ENCODE data around the gene BSN.

BSN gene

DNA sequence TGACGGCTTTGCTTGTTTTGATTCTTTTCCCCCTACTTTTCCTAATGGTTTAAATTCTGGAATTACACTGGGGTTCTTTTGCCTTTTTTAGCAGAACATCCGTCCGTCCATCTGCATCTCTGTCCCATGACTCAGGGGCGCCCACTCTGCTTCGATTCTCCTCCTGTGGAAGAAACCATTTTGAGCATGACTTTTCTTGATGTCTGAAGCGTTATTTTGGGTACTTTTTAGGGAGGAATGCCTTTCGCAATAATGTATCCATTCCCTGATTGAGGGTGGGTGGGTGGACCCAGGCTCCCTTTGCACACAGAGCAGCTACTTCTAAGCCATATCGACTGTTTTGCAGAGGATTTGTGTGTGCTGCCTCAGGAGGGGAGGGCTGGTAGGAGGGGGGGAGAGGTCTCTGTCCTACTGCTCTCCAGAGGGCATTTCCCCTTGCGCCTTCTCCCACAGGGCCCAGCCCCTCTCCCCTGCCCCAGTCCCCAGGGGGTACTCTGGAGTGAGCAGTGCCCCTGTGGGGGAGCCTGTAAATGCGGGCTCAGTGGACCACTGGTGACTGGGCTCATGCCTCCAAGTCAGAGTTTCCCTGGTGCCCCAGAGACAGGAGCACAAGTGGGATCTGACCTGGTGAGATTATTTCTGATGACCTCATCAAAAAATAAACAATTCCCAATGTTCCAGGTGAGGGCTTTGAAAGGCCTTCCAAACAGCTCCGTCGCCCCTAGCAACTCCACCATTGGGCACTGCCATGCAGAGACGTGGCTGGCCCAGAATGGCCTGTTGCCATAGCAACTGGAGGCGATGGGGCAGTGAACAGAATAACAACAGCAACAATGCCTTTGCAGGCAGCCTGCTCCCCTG lies 19.5 kb upstream of the BSN start:
- H3K9me3 ChIP-seq (ENCODE audit: control insufficient read depth in 2 of 2, low read length in 2 of 2), result no peaks in the 10 kb centered on the region
- H3K4me1 ChIP-seq (ENCODE audit: control insufficient read depth in 2 of 2, insufficient read depth in 2 of 2, low read length in 2 of 2), result peaks cover 3% of the 10 kb centered on the region in 2 donors
- no peak overlapping the region for H3K27ac ChIP-seq (ENCODE audit: low read depth in 2 of 2, low read length in 2 of 2)
- peaks cover 29 to 32% of the 10 kb centered on the region in 2 donors for H3K36me3 ChIP-seq (ENCODE audit: control insufficient read depth in 2 of 2, insufficient read depth in 2 of 2, low read length in 2 of 2)
- H3K4me3 ChIP-seq (ENCODE audit: low read length in 2 of 2), result no peak overlapping the region
- H3K27me3 ChIP-seq (ENCODE audit: control insufficient read depth in 2 of 2, insufficient read depth in 2 of 2, low read length in 2 of 2), result no peaks in the 10 kb centered on the region
- no peak overlapping the region for H3K9ac ChIP-seq (ENCODE audit: low read depth in 1 of 2, low read length in 2 of 2)

GRCh38 chr3:49535971-49536874 lies 18.1 kb upstream of the BSN start:
- peaks cover 8% of the 10 kb centered on the region in 2 donors for H3K4me1 ChIP-seq (ENCODE audit: control insufficient read depth in 2 of 2, insufficient read depth in 2 of 2, low read length in 2 of 2)
- peaks cover 20 to 23% of the 10 kb centered on the region in 2 donors for H3K36me3 ChIP-seq (ENCODE audit: control insufficient read depth in 2 of 2, insufficient read depth in 2 of 2, low read length in 2 of 2)
- no peaks in the 10 kb centered on the region for H3K27me3 ChIP-seq (ENCODE audit: control insufficient read depth in 2 of 2, insufficient read depth in 2 of 2, low read length in 2 of 2)
- no peaks in the 10 kb centered on the region for H3K9me3 ChIP-seq (ENCODE audit: control insufficient read depth in 2 of 2, low read length in 2 of 2)
- no peak overlapping the region for H3K27ac ChIP-seq (ENCODE audit: low read depth in 2 of 2, low read length in 2 of 2)
- no peak overlapping the region for H3K4me3 ChIP-seq (ENCODE audit: low read length in 2 of 2)
- H3K9ac ChIP-seq (ENCODE audit: low read depth in 1 of 2, low read length in 2 of 2), result no peak overlapping the region

GRCh38 chr3:49536875-49537533 lies 17.3 kb upstream of the BSN start:
- peaks cover 12 to 15% of the 10 kb centered on the region in 2 donors for H3K36me3 ChIP-seq (ENCODE audit: control insufficient read depth in 2 of 2, insufficient read depth in 2 of 2, low read length in 2 of 2)
- peaks cover 8% of the 10 kb centered on the region in 2 donors for H3K4me1 ChIP-seq (ENCODE audit: control insufficient read depth in 2 of 2, insufficient read depth in 2 of 2, low read length in 2 of 2)
- H3K9ac ChIP-seq (ENCODE audit: low read depth in 1 of 2, low read length in 2 of 2), result no peak overlapping the region

DNA sequence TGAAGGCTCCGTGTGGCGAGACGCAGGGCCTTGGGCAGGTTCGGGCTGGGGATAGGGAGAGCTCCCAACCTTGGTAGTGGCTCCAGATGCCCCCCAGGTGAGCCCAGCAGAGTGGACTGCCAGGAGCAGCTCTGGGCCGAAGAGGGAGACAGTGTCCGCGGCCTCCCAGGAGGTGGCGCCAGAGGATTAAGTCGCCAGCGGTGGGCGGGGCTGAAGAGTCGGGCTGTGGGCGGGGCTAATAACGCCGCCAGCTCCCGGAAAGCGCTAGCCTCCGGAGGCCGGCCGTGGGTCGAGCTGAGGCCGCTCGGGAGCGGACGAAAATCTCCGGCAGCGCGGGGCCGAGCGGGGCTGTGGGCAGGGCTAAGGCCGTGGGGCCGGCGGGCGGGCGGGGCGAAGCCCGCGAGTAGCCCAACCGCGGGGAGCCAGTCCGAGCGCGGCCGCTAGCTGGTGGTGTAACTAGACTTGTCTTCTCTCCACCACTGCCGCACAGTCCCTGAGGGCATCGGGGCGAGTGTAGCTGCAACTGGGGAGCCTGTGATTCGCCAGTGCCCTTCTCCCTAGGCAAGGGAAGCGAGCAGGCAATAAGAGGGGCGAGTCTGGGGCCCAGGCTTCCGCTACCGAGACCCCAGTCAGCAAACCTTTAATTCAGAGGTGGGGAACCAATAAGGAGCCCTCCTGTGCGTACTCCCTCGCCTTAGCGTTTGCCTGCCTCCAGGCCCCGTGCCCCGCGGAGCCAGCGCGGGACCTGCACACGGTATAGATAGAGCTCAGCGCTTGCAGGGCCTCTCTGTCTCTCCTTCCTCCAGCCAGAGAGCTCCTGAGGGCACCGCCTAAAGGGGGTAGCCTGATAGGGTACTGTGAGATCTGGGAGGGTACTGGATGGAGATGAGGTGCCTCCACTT lies 14.4 kb upstream of the BSN start:
- no peaks in the 10 kb centered on the region for H3K9me3 ChIP-seq (ENCODE audit: control insufficient read depth in 2 of 2, low read length in 2 of 2)
- H3K4me1 ChIP-seq (ENCODE audit: control insufficient read depth in 2 of 2, insufficient read depth in 2 of 2, low read length in 2 of 2), result peaks cover 8% of the 10 kb centered on the region in 2 donors
- H3K36me3 ChIP-seq (ENCODE audit: control insufficient read depth in 2 of 2, insufficient read depth in 2 of 2, low read length in 2 of 2), result no peaks in the 10 kb centered on the region
- peak overlapping the region; percentile 52 to 68 for H3K9ac ChIP-seq (ENCODE audit: low read depth in 1 of 2, low read length in 2 of 2)
- H3K4me3 ChIP-seq (ENCODE audit: low read length in 2 of 2), result peak overlapping the region; percentile 59 to 79
- peak overlapping the region; percentile 41 to 75 for H3K27ac ChIP-seq (ENCODE audit: low read depth in 2 of 2, low read length in 2 of 2)
- peaks cover 0 to 4% of the 10 kb centered on the region in 2 donors for H3K27me3 ChIP-seq (ENCODE audit: control insufficient read depth in 2 of 2, insufficient read depth in 2 of 2, low read length in 2 of 2)

More at GRCh38 chr3:49536875-49537533, 17.3 kb upstream of the BSN start:
- H3K27ac ChIP-seq (ENCODE audit: low read depth in 2 of 2, low read length in 2 of 2), result no peak overlapping the region
- no peak overlapping the region for H3K4me3 ChIP-seq (ENCODE audit: low read length in 2 of 2)
- no peaks in the 10 kb centered on the region for H3K9me3 ChIP-seq (ENCODE audit: control insufficient read depth in 2 of 2, low read length in 2 of 2)
- H3K27me3 ChIP-seq (ENCODE audit: control insufficient read depth in 2 of 2, insufficient read depth in 2 of 2, low read length in 2 of 2), result no peaks in the 10 kb centered on the region

- no peaks in the 10 kb centered on the region for H3K36me3 ChIP-seq (ENCODE audit: control insufficient read depth in 2 of 2, insufficient read depth in 2 of 2, low read length in 2 of 2)
- peaks cover 12 to 19% of the 10 kb centered on the region in 2 donors for H3K27me3 ChIP-seq (ENCODE audit: control insufficient read depth in 2 of 2, insufficient read depth in 2 of 2, low read length in 2 of 2)
- H3K4me1 ChIP-seq (ENCODE audit: control insufficient read depth in 2 of 2, insufficient read depth in 2 of 2, low read length in 2 of 2), result peaks cover 0 to 9% of the 10 kb centered on the region in 2 donors
- H3K9me3 ChIP-seq (ENCODE audit: control insufficient read depth in 2 of 2, low read length in 2 of 2), result no peaks in the 10 kb centered on the region
- H3K27ac ChIP-seq (ENCODE audit: low read depth in 2 of 2, low read length in 2 of 2), result no peak overlapping the region
- H3K9ac ChIP-seq (ENCODE audit: low read depth in 1 of 2, low read length in 2 of 2), result no peak overlapping the region
- H3K4me3 ChIP-seq (ENCODE audit: low read length in 2 of 2), result no peak overlapping the region
Measured at GRCh38 chr3:49552087-49552486, 2.2 kb upstream of the BSN start.

- Histone ChIP-seq H3K9me3 (ENCODE audit: control insufficient read depth in 2 of 2, low read length in 2 of 2) (no peaks in the 10 kb centered on the region), H3K27me3 (ENCODE audit: control insufficient read depth in 2 of 2, insufficient read depth in 2 of 2, low read length in 2 of 2) (peaks cover 12 to 22% of the 10 kb centered on the region in 2 donors), H3K36me3 (ENCODE audit: control insufficient read depth in 2 of 2, insufficient read depth in 2 of 2, low read length in 2 of 2) (no peaks in the 10 kb centered on the region), H3K4me3 (ENCODE audit: low read length in 2 of 2) (peak overlapping the region; percentile 58 to 78), H3K27ac (ENCODE audit: low read depth in 2 of 2, low read length in 2 of 2) (no peak overlapping the region), H3K9ac (ENCODE audit: low read depth in 1 of 2, low read length in 2 of 2) (no peak overlapping the region), H3K4me1 (ENCODE audit: control insufficient read depth in 2 of 2, insufficient read depth in 2 of 2, low read length in 2 of 2) (peaks cover 0 to 9% of the 10 kb centered on the region in 2 donors)
Measured at GRCh38 chr3:49553324-49553691, 969 bp upstream of the BSN start.

GRCh38 chr3:49554633-49555265 lies 472 bp downstream of the BSN start:
- H3K27ac ChIP-seq (ENCODE audit: low read depth in 2 of 2, low read length in 2 of 2), result no peak overlapping the region
- H3K9me3 ChIP-seq (ENCODE audit: control insufficient read depth in 2 of 2, low read length in 2 of 2), result no peaks in the 10 kb centered on the region
- H3K36me3 ChIP-seq (ENCODE audit: control insufficient read depth in 2 of 2, insufficient read depth in 2 of 2, low read length in 2 of 2), result no peaks in the 10 kb centered on the region
- peaks cover 12 to 22% of the 10 kb centered on the region in 2 donors for H3K27me3 ChIP-seq (ENCODE audit: control insufficient read depth in 2 of 2, insufficient read depth in 2 of 2, low read length in 2 of 2)
- H3K4me1 ChIP-seq (ENCODE audit: control insufficient read depth in 2 of 2, insufficient read depth in 2 of 2, low read length in 2 of 2), result peaks cover 0 to 9% of the 10 kb centered on the region in 2 donors
- peak overlapping the region; percentile 27 to 37 for H3K4me3 ChIP-seq (ENCODE audit: low read length in 2 of 2)
- H3K9ac ChIP-seq (ENCODE audit: low read depth in 1 of 2, low read length in 2 of 2), result no peak overlapping the region

GRCh38 chr3:49556500-49557275 lies 2.4 kb downstream of the BSN start:
- Histone ChIP-seq H3K36me3 (ENCODE audit: control insufficient read depth in 2 of 2, insufficient read depth in 2 of 2, low read length in 2 of 2) (no peaks in the 10 kb centered on the region), H3K9me3 (ENCODE audit: control insufficient read depth in 2 of 2, low read length in 2 of 2) (no peaks in the 10 kb centered on the region), H3K9ac (ENCODE audit: low read depth in 1 of 2, low read length in 2 of 2) (no peak overlapping the region), H3K27me3 (ENCODE audit: control insufficient read depth in 2 of 2, insufficient read depth in 2 of 2, low read length in 2 of 2) (peaks cover 12 to 22% of the 10 kb centered on the region in 2 donors), H3K27ac (ENCODE audit: low read depth in 2 of 2, low read length in 2 of 2) (no peak overlapping the region), H3K4me3 (ENCODE audit: low read length in 2 of 2) (no peak overlapping the region), H3K4me1 (ENCODE audit: control insufficient read depth in 2 of 2, insufficient read depth in 2 of 2, low read length in 2 of 2) (peaks cover 0 to 9% of the 10 kb centered on the region in 2 donors)

Data from mucosa of rectum (tissue), 2 donors.